Measurements from ENCODE around the gene SDC1.
"Not testable (repeated sequence)": the region's sequence is repeated elsewhere in the genome, so short reads cannot be mapped to it uniquely, and the experiment has no call there.

The SDC1 gene

GRCh38 chr2:20196657-20197161 lies 28.2 kb downstream of the SDC1 start:
- no peak for DNase-seq

GRCh38 chr2:20196053-20196656 lies 28.8 kb downstream of the SDC1 start:
- DNase-seq, result no peak

GRCh38 chr2:20195431-20196033 lies 29.4 kb downstream of the SDC1 start:
- DNase-seq, result no peak

GRCh38 chr2:20195016-20195411 lies 29.9 kb downstream of the SDC1 start:
- DNase-seq, result not testable (repeated sequence)

- no peak for DNase-seq
These were observed 30.6 kb downstream of the SDC1 start for GRCh38 chr2:20194097-20195015.

- DNase-seq, result no peak
These were observed 31.7 kb downstream of the SDC1 start for GRCh38 chr2:20193185-20193584.

- DNase-seq, result no peak
These were observed 32.1 kb downstream of the SDC1 start for GRCh38 chr2:20192781-20193180.

GRCh38 chr2:20191714-20192569 lies 33.0 kb downstream of the SDC1 start:
- no peak for DNase-seq

GRCh38 chr2:20190876-20191713 lies 33.8 kb downstream of the SDC1 start:
- no peak for DNase-seq

GRCh38 chr2:20190170-20190569 lies 34.8 kb downstream of the SDC1 start:
- DNase-seq, result no peak

GRCh38 chr2:20189299-20189931 lies 35.5 kb downstream of the SDC1 start:
- DNase-seq, result no peak

- no peak for DNase-seq
These were observed 36.1 kb downstream of the SDC1 start for GRCh38 chr2:20188851-20189250.

- no peak for DNase-seq
These were observed 36.7 kb downstream of the SDC1 start for GRCh38 chr2:20188201-20188600.

- no peak for DNase-seq
These were observed 37.6 kb downstream of the SDC1 start for GRCh38 chr2:20187331-20187730.

GRCh38 chr2:20186855-20187187 lies 38.1 kb downstream of the SDC1 start:
- no peak for DNase-seq

- peak; percentile 57 for DNase-seq
These were observed 38.7 kb downstream of the SDC1 start for GRCh38 chr2:20186078-20186854.

GRCh38 chr2:20185176-20186022 lies 39.5 kb downstream of the SDC1 start:
- no peak for DNase-seq

- DNase-seq, result no peak
These were observed 40.6 kb downstream of the SDC1 start for GRCh38 chr2:20184067-20184938.

GRCh38 chr2:20183373-20183772 lies 41.6 kb downstream of the SDC1 start:
- DNase-seq, result no peak

Data from hematopoietic multipotent progenitor cell treated with erythropoietin and hydrocortisone succinate and interleukin-3 and kit ligand, for 8 days (in vitro differentiated cells).